Amniotic epithelial cell (primary cell): ENCODE measurements around the gene ZNF77.
"Not testable (repeated sequence)": the region's sequence is repeated elsewhere in the genome, so short reads cannot be mapped to it uniquely, and the experiment has no call there.

Source experiments
- DNase-seq: peaks from one replicate; pipeline ENCODE4 v3.0.0-alpha.2; 2010; ENCODE audit warnings: low read depth

The ZNF77 gene

GRCh38 chr19:2917275-2918184 lies 27.2 kb downstream of the ZNF77 start:
- no peak for DNase-seq

GRCh38 chr19:2912306-2912705 lies 32.5 kb downstream of the ZNF77 start:
- DNase-seq = no peak

GRCh38 chr19:2906631-2907195 lies 38.1 kb downstream of the ZNF77 start:
- no peak for DNase-seq

- DNase-seq = no peak
Observed at GRCh38 chr19:2905918-2906519, 38.8 kb downstream of the ZNF77 start.

- not testable (repeated sequence) for DNase-seq
Observed at GRCh38 chr19:2903326-2903725, 41.4 kb downstream of the ZNF77 start.

GRCh38 chr19:2902590-2903218 lies 42.1 kb downstream of the ZNF77 start:
- DNase-seq = no peak

- peak; percentile 98 for DNase-seq
Observed at GRCh38 chr19:2900296-2901252, 44.2 kb downstream of the ZNF77 start, which contains the start of gene ZNF57. ZNF57 (plus strand) TSS chr19:2900928; CDS start chr19:2901046, 118 bp downstream.

GRCh38 chr19:2896694-2897093 lies 48.1 kb downstream of the ZNF77 start:
- DNase-seq = no peak

- DNase-seq = not testable (repeated sequence)
Observed at GRCh38 chr19:2890531-2890930, 54.2 kb downstream of the ZNF77 start.

- DNase-seq = peak; percentile 21
Observed at GRCh38 chr19:2888731-2889224, 56.0 kb downstream of the ZNF77 start.

GRCh38 chr19:2887391-2887914 lies 57.3 kb downstream of the ZNF77 start:
- DNase-seq = peak; percentile 64

- no peak for DNase-seq
Observed at GRCh38 chr19:2885736-2886135, 59.0 kb downstream of the ZNF77 start.

- DNase-seq = no peak
Observed at GRCh38 chr19:2883686-2884439, 60.9 kb downstream of the ZNF77 start.
